ENCODE results near the gene CDKAL1. TPM values are rescaled to one million over a fixed set of nuclear protein-coding genes. Genes with fewer than 3 reads are reported as not detected.
"Not testable (repeated sequence)": the region's sequence is repeated elsewhere in the genome, so short reads cannot be mapped to it uniquely, and the experiment has no call there.

Gene CDKAL1
- total RNA-seq, 1 experiment from 2014 or later: 11.8 TPM

GRCh38 chr6:20639161-20639560 is 104.9 kb downstream of the CDKAL1 start:
- intact Hi-C loops (cut with micrococcal nuclease): no loop called here
- POLR2A ChIA-PET: interaction anchor here (0.6 to 1.2 kb wide), 3 partner anchors 13 to 1611 kb away, joined by 3 to 4 read pairs (median 3); no protein-coding TSS in a partner anchor
- H3K36me3 Mint-ChIP-seq (ENCODE audit: insufficient read depth, unreplicated experiment): peaks cover 21% of the 10 kb centered on the region

GRCh38 chr6:20640181-20640580 is 105.9 kb downstream of the CDKAL1 start:
- no peak for TF ChIP-seq CTCF (IDR thresholded peaks at IDR 0.05; ENCODE audit: unreplicated experiment)
- H3K9me3 Mint-ChIP-seq (ENCODE audit: unreplicated experiment): no peaks in the 10 kb centered on the region
- ChIA-PET POLR2A (interaction anchor here (0.5 kb wide), 1 partner anchor 622 kb away, joined by 3 read pairs; no protein-coding TSS in a partner anchor), CTCF (no interaction called here)
- H3K27me3 Mint-ChIP-seq (ENCODE audit: insufficient read depth, unreplicated experiment): no peaks in the 10 kb centered on the region
- no TSS peak for BruUV-seq (replicated peaks)
- no peak overlapping the region for H3K4me3 Mint-ChIP-seq (ENCODE audit: unreplicated experiment)
- no peaks in the 10 kb centered on the region for H3K4me1 Mint-ChIP-seq (ENCODE audit: insufficient read depth, unreplicated experiment)
- intact Hi-C loops (cut with micrococcal nuclease): no loop called here
- no peak overlapping the region for H3K27ac Mint-ChIP-seq (ENCODE audit: low read depth, unreplicated experiment)
- no peak for DNase-seq (ENCODE audit: unreplicated experiment)
- H3K36me3 Mint-ChIP-seq (ENCODE audit: insufficient read depth, unreplicated experiment): peaks cover 21% of the 10 kb centered on the region

More at GRCh38 chr6:20639161-20639560, 104.9 kb downstream of the CDKAL1 start:
- H3K4me1 Mint-ChIP-seq (ENCODE audit: insufficient read depth, unreplicated experiment): no peaks in the 10 kb centered on the region
- no peak for DNase-seq (ENCODE audit: unreplicated experiment)
- H3K27me3 Mint-ChIP-seq (ENCODE audit: insufficient read depth, unreplicated experiment): no peaks in the 10 kb centered on the region
- no TSS peak for BruUV-seq (replicated peaks)
- no peak overlapping the region for H3K27ac Mint-ChIP-seq (ENCODE audit: low read depth, unreplicated experiment)
- no peak overlapping the region for H3K4me3 Mint-ChIP-seq (ENCODE audit: unreplicated experiment)
- no peaks in the 10 kb centered on the region for H3K9me3 Mint-ChIP-seq (ENCODE audit: unreplicated experiment)
- CTCF ChIA-PET: interaction anchor here (1.2 kb wide), 1 partner anchor 11 kb away, joined by 3 read pairs; no protein-coding TSS in a partner anchor
- no peak for TF ChIP-seq CTCF (IDR thresholded peaks at IDR 0.05; ENCODE audit: unreplicated experiment)

- no TSS peak for BruUV-seq (replicated peaks)
- Mint-ChIP-seq H3K27ac (ENCODE audit: low read depth, unreplicated experiment) (no peak overlapping the region), H3K9me3 (ENCODE audit: unreplicated experiment) (no peaks in the 10 kb centered on the region), H3K27me3 (ENCODE audit: insufficient read depth, unreplicated experiment) (no peaks in the 10 kb centered on the region), H3K4me1 (ENCODE audit: insufficient read depth, unreplicated experiment) (no peaks in the 10 kb centered on the region), H3K4me3 (ENCODE audit: unreplicated experiment) (no peak overlapping the region), H3K36me3 (ENCODE audit: insufficient read depth, unreplicated experiment) (peaks cover 17% of the 10 kb centered on the region)
- ChIA-PET POLR2A (no interaction called here), CTCF (no interaction called here)
- no peak for TF ChIP-seq CTCF (IDR thresholded peaks at IDR 0.05; ENCODE audit: unreplicated experiment)
- intact Hi-C loops (cut with micrococcal nuclease): no loop called here
- DNase-seq (ENCODE audit: unreplicated experiment): no peak
Measured at GRCh38 chr6:20642441-20642840, 108.2 kb downstream of the CDKAL1 start.

- ChIA-PET CTCF (no interaction called here), POLR2A (no interaction called here)
- TF ChIP-seq CTCF (IDR thresholded peaks at IDR 0.05; ENCODE audit: unreplicated experiment): no peak
- DNase-seq (ENCODE audit: unreplicated experiment): peak; percentile 7
- Mint-ChIP-seq H3K4me1 (ENCODE audit: insufficient read depth, unreplicated experiment) (no peaks in the 10 kb centered on the region), H3K27ac (ENCODE audit: low read depth, unreplicated experiment) (no peak overlapping the region), H3K36me3 (ENCODE audit: insufficient read depth, unreplicated experiment) (peaks cover 16% of the 10 kb centered on the region), H3K4me3 (ENCODE audit: unreplicated experiment) (no peak overlapping the region), H3K9me3 (ENCODE audit: unreplicated experiment) (no peaks in the 10 kb centered on the region), H3K27me3 (ENCODE audit: insufficient read depth, unreplicated experiment) (no peaks in the 10 kb centered on the region)
- no TSS peak for BruUV-seq (replicated peaks)
- intact Hi-C loops (cut with micrococcal nuclease): no loop called here
Measured at GRCh38 chr6:20644667-20645370, 110.6 kb downstream of the CDKAL1 start.

- CTCF ChIA-PET: not testable (repeated sequence)
Measured at GRCh38 chr6:20645572-20645971, 111.3 kb downstream of the CDKAL1 start.

More at GRCh38 chr6:20645572-20645971, 111.3 kb downstream of the CDKAL1 start:
- H3K36me3 Mint-ChIP-seq (ENCODE audit: insufficient read depth, unreplicated experiment): peaks cover 16% of the 10 kb centered on the region
- POLR2A ChIA-PET; intact Hi-C loops (cut with micrococcal nuclease); H3K4me1 Mint-ChIP-seq (ENCODE audit: insufficient read depth, unreplicated experiment); H3K27ac Mint-ChIP-seq (ENCODE audit: low read depth, unreplicated experiment); DNase-seq (ENCODE audit: unreplicated experiment); H3K27me3 Mint-ChIP-seq (ENCODE audit: insufficient read depth, unreplicated experiment); H3K4me3 Mint-ChIP-seq (ENCODE audit: unreplicated experiment); BruUV-seq (replicated peaks); H3K9me3 Mint-ChIP-seq (ENCODE audit: unreplicated experiment): not testable (repeated sequence)
